Mucosa of gallbladder (tissue), 1 donor: ENCODE measurements around the gene GPR150. TPM values are rescaled to one million over a fixed set of nuclear protein-coding genes. Genes with fewer than 3 reads are reported as not detected.
"Not testable (repeated sequence)": the region's sequence is repeated elsewhere in the genome, so short reads cannot be mapped to it uniquely, and the experiment has no call there.

Experiments used
- DNase-seq: peaks from one replicate; pipeline ENCODE4 v3.0.0-alpha.2; 2020; ENCODE audit warnings: low spot score
- total RNA-seq: library from RNA; stranded (reverse); gene quantifications from one replicate; pipeline ENCODE4 v1.2.1, GENCODE V29; 2021
- donor health status: DM: no; HTN: no; CAD: no.

GPR150 gene
- total RNA-seq, 1 donor from 2014 or later = not detected

- DNase-seq = no peak
Observed at GRCh38 chr5:95623706-95624105, 3.8 kb downstream of the GPR150 start.

- DNase-seq = no peak
Observed at GRCh38 chr5:95624368-95624767, 4.5 kb downstream of the GPR150 start.

- DNase-seq = no peak
Observed at GRCh38 chr5:95626701-95627100, 6.8 kb downstream of the GPR150 start.

GRCh38 chr5:95627971-95628810 is 8.3 kb downstream of the GPR150 start:
- no peak for DNase-seq

GRCh38 chr5:95628933-95629332 is 9.0 kb downstream of the GPR150 start:
- DNase-seq = no peak

GRCh38 chr5:95630394-95630917 is 10.6 kb downstream of the GPR150 start:
- no peak for DNase-seq

- no peak for DNase-seq
Observed at GRCh38 chr5:95631255-95631958, 11.5 kb downstream of the GPR150 start.

GRCh38 chr5:95631991-95632675 is 12.2 kb downstream of the GPR150 start:
- no peak for DNase-seq

GRCh38 chr5:95632942-95633341 is 13.1 kb downstream of the GPR150 start:
- not testable (repeated sequence) for DNase-seq

- no peak for DNase-seq
Observed at GRCh38 chr5:95633671-95634070, 13.8 kb downstream of the GPR150 start.

GRCh38 chr5:95634081-95634480 is 14.2 kb downstream of the GPR150 start:
- no peak for DNase-seq

GRCh38 chr5:95638632-95639031 is 18.7 kb downstream of the GPR150 start:
- no peak for DNase-seq

GRCh38 chr5:95641741-95642220 is 21.9 kb downstream of the GPR150 start:
- no peak for DNase-seq

GRCh38 chr5:95643152-95643551 is 23.3 kb downstream of the GPR150 start:
- DNase-seq = no peak

- DNase-seq = peak; percentile 49
Observed at GRCh38 chr5:95644351-95645042, 24.6 kb downstream of the GPR150 start.

GRCh38 chr5:95646226-95646568 is 26.3 kb downstream of the GPR150 start:
- DNase-seq = not testable (repeated sequence)

- DNase-seq = peak; percentile 98
Observed at GRCh38 chr5:95646569-95647431, 26.9 kb downstream of the GPR150 start, which contains the start of gene RFESD. Gene RFESD, plus strand, starts transcription at chr5:95646777. Its CDS starts 5,495 bp downstream, at chr5:95652272.

- no peak for DNase-seq
Observed at GRCh38 chr5:95647886-95648860, 28.3 kb downstream of the GPR150 start.

GRCh38 chr5:95649274-95649673 is 29.4 kb downstream of the GPR150 start:
- DNase-seq = no peak
